NCI-H345 treated with DMSO at 0.1 percent for 48 hours (cell line): ENCODE data around the gene ATAD3B.
"Not testable (repeated sequence)": the region's sequence is repeated elsewhere in the genome, so short reads cannot be mapped to it uniquely, and the experiment has no call there.

Experiments used
- DNase-seq: peaks from one replicate; lab custom pipeline; 2025; ENCODE audit not compliant: unreplicated experiment; lab: John Stamatoyannopoulos, UW

Gene ATAD3B

GRCh38 chr1:1477206-1477605 lies 5.6 kb downstream of the ATAD3B start:
- no peak for DNase-seq

DNA sequence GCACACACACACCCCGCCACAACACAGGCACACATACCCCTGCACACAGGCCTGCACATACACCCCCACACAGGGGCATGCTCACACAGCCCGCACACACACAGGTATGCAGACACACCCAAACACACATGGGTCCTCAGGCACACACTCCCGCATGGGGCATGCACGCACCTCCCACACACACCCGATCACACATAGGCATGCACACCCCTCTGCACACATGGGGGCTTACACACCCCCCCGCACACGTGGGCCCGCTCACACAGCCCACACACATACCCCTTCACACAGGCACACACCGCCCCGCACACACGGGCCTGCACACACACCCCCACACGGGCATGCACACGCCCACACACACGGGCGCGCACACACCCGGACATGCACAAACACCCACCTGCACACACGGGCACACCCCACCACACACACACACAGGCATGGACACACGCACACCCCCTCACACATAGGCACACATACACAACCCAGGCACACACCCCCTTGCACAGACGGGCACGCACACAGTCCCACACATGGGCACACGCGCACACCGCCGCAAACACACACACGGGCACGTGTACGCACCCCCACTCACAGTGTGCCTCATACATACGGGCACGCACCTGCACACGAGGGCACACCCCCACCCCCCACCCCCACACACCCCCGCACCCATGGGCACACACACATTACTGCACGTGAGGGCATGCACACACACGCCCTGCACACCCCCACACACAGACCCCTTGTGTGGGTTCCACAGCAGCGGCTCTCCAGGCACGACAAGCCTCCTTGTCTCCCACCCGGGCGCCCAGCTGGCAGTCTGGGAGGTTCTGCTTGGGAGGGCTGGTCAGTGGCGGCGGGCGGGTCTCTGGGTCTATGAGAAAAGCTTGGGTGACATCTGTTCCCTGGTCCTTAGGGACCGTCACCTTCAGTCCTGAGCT lies 8.3 kb downstream of the ATAD3B start:
- DNase-seq = no peak

- not testable (repeated sequence) for DNase-seq
Observed at GRCh38 chr1:1480488-1480867, 8.9 kb downstream of the ATAD3B start.

GRCh38 chr1:1481811-1482210 lies 10.2 kb downstream of the ATAD3B start:
- DNase-seq = not testable (repeated sequence)

DNA sequence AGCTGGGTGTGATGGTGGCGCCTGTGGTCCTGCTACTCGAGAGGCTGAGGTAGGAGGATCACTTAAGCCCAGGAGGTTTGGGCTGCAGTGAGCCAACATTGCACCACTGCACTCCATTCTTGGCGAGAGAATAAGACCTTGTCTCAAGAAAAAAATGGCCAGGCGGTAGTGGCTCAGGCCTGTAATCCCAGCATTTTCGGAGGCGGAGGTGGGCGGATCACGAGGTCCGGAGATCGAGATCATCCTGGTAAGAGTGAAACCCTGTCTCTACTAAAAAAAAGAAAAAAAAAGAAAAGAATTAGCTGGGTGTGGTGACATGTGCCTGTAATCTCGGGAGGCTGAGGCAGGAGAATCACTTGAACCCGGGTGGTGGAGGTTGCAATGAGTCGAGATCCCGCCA lies 11.3 kb downstream of the ATAD3B start:
- DNase-seq = no peak

- no peak for DNase-seq
Observed at GRCh38 chr1:1483714-1484113, 12.1 kb downstream of the ATAD3B start.

DNA sequence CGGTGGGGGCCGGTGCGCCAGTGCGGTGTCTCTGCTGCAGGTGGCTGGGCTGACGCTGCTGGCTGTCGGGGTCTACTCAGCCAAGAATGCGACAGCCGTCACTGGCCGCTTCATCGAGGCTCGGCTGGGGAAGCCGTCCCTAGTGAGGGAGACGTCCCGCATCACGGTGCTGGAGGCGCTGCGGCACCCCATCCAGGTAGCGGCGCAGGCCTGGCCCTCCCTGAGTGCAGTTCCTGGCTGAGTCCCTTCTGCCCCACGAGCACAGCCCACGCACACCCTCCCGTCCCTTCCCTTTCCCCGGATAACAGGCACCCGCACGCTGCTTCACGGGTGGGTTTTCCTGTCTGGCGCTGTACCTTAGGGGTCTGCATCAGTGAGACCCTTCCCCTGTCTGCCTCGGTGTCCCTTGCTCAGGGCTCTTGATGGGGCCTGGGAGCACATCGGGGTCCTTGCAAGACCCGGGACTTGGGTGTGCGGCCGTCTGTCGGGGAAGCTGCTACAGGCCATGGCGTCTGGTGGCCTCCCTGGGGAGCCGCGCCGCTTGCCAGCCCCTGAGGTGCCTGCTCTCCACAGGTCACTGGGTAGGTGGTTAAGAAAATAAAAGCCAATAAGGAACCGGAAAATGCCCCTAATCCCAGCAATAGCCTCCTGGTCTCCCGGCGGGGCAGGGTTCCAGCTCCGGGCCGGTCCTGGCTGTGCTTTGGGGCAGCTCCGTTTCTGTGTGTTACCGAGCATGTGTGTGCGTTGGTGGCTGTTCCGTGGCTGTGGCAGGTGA lies 13.6 kb downstream of the ATAD3B start:
- not testable (repeated sequence) for DNase-seq

- not testable (repeated sequence) for DNase-seq
Observed at GRCh38 chr1:1485755-1486317, 14.3 kb downstream of the ATAD3B start.

GRCh38 chr1:1487701-1488100 lies 16.1 kb downstream of the ATAD3B start:
- no peak for DNase-seq

DNA sequence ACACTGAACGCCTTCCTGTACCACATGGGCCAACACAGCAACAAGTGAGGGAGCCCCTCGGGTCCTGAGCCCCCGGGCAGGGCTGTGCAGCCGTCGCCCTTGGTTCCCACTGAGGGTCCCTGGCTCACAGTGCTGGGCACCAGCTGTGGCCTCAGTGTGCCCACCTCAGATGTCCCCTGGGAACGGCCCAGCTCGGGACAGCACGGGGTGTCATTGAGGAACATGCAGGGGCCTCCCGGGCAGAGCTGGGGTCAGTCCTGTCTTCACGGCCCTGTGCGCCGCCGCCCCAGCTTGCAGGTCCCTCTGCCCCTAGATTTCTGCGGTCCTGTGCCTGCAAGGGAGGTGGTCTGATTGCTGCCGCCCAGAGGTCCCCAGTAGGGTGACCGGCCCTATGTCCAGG lies 17.7 kb downstream of the ATAD3B start:
- no peak for DNase-seq

GRCh38 chr1:1489861-1490260 lies 18.3 kb downstream of the ATAD3B start:
- no peak for DNase-seq

GRCh38 chr1:1490633-1491230 lies 19.2 kb downstream of the ATAD3B start:
- no peak for DNase-seq

- no peak for DNase-seq
Observed at GRCh38 chr1:1491601-1492000, 20.0 kb downstream of the ATAD3B start.

DNA sequence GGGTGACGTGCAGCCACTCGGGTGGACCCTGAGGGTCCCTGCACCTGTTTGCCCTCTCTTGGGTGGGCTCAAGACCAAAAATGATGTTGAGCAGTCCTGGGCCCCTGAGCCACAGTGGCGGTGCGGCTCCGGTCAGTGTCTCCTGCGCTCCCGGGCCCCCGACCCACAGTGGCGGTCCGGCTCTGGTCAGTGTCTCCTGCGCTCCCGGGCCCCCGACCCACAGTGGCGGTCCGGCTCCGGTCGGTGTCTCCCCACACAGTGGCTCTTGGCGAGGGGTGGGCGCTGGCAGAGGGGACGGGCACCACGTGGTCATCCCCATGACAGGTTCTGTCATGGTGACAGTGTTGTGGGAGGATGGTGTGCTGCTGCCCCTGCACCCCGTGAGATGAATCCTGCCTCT lies 22.7 kb downstream of the ATAD3B start:
- DNase-seq = not testable (repeated sequence)

DNA sequence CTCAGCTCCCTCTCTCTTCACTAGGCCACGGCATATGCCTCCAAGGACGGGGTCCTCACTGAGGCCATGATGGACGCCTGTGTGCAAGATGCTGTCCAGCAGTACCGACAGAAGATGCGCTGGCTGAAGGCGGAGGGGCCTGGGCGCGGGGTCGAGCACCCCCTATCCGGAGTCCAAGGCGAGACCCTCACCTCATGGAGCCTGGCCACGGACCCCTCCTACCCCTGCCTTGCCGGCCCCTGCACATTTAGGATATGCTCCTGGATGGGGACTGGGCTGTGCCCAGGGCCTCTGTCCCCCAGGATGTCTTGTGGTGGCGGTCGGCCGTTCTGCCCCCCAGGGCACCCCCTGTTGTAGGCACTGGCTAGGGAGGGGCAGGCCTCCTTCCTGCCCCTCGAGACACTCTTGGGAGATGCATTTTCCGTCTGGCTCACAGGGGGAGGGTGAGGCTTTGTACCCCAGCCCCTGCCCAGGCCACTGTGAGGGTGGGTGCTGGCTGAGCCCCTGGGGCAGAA lies 24.0 kb downstream of the ATAD3B start:
- not testable (repeated sequence) for DNase-seq

GRCh38 chr1:1504777-1505365 lies 33.3 kb downstream of the ATAD3B start:
- DNase-seq = peak; percentile 55

GRCh38 chr1:1505366-1505798 lies 33.8 kb downstream of the ATAD3B start:
- not testable (repeated sequence) for DNase-seq

GRCh38 chr1:1505801-1506200 lies 34.2 kb downstream of the ATAD3B start:
- DNase-seq = not testable (repeated sequence)

DNA sequence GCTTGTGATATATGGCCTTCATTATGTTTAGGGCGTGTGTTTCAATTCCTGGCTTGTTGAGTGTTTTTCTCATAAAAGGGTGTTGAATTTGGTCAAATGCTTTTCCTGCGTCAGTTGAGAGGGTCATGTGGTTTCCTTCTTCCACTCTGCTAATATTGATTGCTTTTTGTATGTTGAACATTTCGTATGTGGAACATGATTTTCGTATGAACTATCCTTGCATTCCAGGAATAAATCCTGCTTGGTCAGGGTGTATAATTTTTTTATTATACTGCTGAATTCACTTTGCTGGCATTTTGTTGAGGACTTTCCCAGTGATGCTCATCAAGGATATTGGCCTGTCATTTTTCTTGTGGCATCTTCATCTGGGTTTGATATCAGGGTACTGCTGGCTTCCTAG lies 35.7 kb downstream of the ATAD3B start:
- DNase-seq = no peak

DNA sequence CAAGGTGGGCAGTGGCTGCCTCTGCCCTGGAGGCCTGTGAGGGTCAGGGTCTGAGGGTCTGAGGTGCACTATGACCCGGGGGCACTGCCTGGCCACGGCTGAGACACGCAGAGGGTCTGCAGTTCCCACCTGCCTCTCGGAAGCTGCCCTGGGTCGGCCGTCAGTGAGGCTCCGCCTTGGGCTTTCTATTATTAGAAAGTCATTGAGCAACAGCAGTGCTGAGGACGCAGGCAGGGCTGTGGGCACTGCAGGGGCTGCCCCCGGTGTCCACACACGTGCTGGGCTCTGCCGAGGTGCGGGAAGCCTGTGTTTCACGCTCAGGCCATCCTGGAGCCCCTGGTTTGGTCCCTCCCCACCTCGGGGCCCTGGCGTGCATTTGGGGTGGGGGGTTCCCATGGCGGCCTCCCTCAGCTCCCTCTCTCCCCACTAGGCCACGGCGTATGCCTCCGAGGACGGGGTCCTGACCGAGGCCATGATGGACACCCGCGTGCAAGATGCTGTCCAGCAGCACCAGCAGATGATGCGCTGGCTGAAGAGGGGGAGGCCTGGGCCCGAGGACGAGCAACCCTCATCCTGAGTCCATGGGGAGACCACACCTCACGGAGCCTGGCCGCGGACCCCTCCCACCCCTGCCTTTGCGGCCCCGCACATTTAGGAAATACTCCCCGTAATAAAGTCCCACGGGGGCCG lies 37.4 kb downstream of the ATAD3B start:
- DNase-seq = not testable (repeated sequence)
